ENCODE measurements around the gene LY6G6C. TPM values are rescaled to one million over a fixed set of nuclear protein-coding genes. Genes with fewer than 3 reads are reported as not detected.

Gene LY6G6C
- total and polyA plus RNA-seq, 2 of the 13 experiments (the other 11 are each of a cell fraction or from before 2014, with no cell fraction given) = 0.15 TPM; not detected in 1

DNA sequence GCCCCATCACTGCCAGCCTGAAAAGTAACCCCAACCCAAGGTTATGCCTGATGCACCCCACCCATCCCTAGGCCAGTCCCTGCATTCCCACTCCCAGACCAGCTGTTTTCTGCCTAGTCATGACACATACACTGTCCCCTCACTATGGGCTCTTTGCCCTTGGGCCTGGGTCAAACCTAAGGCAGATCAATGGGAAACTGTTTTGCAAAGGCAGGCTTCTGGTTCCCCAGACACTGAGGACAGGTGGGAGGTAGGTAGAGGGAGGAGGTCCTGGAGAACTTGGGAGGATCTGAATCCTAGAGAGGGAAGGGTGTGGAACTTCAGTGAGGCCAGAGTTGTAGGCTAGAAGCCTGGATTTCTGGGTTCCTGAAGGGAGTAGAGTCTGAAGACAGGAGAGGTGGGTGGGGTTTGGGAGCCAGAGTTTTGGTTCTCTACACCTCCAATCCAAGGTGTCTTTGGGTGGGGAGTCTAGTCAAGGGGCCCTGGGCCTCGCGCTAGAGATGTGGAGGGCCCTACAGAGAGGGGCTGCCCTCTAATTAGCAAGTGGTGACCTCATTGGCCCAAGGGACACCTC is 12.8 kb upstream of the LY6G6C start (continued):
- TF ChIP-seq, protein P1, sequence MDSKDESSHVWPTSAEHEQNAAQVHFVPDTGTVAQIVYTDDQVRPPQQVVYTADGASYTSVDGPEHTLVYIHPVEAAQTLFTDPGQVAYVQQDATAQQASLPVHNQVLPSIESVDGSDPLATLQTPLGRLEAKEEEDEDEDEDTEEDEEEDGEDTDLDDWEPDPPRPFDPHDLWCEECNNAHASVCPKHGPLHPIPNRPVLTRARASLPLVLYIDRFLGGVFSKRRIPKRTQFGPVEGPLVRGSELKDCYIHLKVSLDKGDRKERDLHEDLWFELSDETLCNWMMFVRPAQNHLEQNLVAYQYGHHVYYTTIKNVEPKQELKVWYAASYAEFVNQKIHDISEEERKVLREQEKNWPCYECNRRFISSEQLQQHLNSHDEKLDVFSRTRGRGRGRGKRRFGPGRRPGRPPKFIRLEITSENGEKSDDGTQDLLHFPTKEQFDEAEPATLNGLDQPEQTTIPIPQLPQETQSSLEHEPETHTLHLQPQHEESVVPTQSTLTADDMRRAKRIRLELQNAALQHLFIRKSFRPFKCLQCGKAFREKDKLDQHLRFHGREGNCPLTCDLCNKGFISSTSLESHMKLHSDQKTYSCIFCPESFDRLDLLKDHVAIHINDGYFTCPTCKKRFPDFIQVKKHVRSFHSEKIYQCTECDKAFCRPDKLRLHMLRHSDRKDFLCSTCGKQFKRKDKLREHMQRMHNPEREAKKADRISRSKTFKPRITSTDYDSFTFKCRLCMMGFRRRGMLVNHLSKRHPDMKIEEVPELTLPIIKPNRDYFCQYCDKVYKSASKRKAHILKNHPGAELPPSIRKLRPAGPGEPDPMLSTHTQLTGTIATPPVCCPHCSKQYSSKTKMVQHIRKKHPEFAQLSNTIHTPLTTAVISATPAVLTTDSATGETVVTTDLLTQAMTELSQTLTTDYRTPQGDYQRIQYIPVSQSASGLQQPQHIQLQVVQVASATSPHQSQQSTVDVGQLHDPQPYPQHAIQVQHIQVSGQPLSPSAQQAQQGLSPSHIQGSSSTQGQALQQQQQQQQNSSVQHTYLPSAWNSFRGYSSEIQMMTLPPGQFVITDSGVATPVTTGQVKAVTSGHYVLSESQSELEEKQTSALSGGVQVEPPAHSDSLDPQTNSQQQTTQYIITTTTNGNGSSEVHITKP (CRISPR knock-in tag; IDR thresholded peaks at IDR 0.05; ENCODE audit: low read depth) = no peak
- TF ChIP-seq, protein P2, sequence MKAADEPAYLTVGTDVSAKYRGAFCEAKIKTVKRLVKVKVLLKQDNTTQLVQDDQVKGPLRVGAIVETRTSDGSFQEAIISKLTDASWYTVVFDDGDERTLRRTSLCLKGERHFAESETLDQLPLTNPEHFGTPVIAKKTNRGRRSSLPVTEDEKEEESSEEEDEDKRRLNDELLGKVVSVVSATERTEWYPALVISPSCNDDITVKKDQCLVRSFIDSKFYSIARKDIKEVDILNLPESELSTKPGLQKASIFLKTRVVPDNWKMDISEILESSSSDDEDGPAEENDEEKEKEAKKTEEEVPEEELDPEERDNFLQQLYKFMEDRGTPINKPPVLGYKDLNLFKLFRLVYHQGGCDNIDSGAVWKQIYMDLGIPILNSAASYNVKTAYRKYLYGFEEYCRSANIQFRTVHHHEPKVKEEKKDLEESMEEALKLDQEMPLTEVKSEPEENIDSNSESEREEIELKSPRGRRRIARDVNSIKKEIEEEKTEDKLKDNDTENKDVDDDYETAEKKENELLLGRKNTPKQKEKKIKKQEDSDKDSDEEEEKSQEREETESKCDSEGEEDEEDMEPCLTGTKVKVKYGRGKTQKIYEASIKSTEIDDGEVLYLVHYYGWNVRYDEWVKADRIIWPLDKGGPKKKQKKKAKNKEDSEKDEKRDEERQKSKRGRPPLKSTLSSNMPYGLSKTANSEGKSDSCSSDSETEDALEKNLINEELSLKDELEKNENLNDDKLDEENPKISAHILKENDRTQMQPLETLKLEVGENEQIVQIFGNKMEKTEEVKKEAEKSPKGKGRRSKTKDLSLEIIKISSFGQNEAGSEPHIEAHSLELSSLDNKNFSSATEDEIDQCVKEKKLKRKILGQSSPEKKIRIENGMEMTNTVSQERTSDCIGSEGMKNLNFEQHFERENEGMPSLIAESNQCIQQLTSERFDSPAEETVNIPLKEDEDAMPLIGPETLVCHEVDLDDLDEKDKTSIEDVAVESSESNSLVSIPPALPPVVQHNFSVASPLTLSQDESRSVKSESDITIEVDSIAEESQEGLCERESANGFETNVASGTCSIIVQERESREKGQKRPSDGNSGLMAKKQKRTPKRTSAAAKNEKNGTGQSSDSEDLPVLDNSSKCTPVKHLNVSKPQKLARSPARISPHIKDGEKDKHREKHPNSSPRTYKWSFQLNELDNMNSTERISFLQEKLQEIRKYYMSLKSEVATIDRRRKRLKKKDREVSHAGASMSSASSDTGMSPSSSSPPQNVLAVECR (CRISPR knock-in tag; IDR thresholded peaks at IDR 0.05; ENCODE audit: borderline replicate concordance) = no peak
- TF ChIP-seq SRY (CRISPR knock-in tag; IDR thresholded peaks at IDR 0.05) = no peak
- TF ChIP-seq, protein P3, sequence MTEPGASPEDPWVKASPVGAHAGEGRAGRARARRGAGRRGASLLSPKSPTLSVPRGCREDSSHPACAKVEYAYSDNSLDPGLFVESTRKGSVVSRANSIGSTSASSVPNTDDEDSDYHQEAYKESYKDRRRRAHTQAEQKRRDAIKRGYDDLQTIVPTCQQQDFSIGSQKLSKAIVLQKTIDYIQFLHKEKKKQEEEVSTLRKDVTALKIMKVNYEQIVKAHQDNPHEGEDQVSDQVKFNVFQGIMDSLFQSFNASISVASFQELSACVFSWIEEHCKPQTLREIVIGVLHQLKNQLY (CRISPR knock-in tag; IDR thresholded peaks at IDR 0.05) = no peak
- TF ChIP-seq, protein P4, sequence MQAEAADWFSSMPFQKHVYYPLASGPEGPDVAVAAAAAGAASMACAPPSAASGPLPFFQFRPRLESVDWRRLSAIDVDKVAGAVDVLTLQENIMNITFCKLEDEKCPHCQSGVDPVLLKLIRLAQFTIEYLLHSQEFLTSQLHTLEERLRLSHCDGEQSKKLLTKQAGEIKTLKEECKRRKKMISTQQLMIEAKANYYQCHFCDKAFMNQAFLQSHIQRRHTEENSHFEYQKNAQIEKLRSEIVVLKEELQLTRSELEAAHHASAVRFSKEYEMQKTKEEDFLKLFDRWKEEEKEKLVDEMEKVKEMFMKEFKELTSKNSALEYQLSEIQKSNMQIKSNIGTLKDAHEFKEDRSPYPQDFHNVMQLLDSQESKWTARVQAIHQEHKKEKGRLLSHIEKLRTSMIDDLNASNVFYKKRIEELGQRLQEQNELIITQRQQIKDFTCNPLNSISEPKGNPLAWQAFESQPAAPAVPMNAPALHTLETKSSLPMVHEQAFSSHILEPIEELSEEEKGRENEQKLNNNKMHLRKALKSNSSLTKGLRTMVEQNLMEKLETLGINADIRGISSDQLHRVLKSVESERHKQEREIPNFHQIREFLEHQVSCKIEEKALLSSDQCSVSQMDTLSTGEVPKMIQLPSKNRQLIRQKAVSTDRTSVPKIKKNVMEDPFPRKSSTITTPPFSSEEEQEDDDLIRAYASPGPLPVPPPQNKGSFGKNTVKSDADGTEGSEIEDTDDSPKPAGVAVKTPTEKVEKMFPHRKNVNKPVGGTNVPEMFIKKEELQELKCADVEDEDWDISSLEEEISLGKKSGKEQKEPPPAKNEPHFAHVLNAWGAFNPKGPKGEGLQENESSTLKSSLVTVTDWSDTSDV (CRISPR knock-in tag; IDR thresholded peaks at IDR 0.05) = no peak
- TF ChIP-seq, protein P5, sequence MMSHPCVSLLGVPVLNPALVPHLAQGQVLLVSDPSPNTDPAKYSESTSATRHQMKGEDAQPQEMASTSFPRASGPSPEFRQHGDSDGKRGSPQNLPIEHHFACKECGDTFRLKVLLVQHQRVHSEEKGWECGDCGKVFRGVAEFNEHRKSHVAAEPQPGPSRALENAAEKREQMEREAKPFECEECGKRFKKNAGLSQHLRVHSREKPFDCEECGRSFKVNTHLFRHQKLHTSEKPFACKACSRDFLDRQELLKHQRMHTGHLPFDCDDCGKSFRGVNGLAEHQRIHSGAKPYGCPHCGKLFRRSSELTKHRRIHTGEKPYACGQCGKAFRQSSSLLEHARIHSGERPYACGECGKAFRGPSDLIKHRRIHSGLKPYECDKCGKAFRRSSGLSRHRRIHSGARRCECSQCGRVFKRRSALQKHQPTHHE (CRISPR knock-in tag; IDR thresholded peaks at IDR 0.05; ENCODE audit: borderline replicate concordance) = no peak
- peak; percentile 85 for TF ChIP-seq HOXD1 (CRISPR knock-in tag; IDR thresholded peaks at IDR 0.05)
- no peak for TF ChIP-seq HMG20A (CRISPR knock-in tag; IDR thresholded peaks at IDR 0.05; ENCODE audit: borderline replicate concordance)
- no peak for TF ChIP-seq PTBP1 (IDR thresholded peaks at IDR 0.05; ENCODE audit: low read depth, low read length, poor library complexity, severe bottlenecking)
- no peak for TF ChIP-seq EHMT2 (IDR thresholded peaks at IDR 0.05; ENCODE audit: borderline replicate concordance, low read depth, low read length)
- no peak for TF ChIP-seq MTF1 (CRISPR knock-in tag; IDR thresholded peaks at IDR 0.05)
- TF ChIP-seq, protein P6, sequence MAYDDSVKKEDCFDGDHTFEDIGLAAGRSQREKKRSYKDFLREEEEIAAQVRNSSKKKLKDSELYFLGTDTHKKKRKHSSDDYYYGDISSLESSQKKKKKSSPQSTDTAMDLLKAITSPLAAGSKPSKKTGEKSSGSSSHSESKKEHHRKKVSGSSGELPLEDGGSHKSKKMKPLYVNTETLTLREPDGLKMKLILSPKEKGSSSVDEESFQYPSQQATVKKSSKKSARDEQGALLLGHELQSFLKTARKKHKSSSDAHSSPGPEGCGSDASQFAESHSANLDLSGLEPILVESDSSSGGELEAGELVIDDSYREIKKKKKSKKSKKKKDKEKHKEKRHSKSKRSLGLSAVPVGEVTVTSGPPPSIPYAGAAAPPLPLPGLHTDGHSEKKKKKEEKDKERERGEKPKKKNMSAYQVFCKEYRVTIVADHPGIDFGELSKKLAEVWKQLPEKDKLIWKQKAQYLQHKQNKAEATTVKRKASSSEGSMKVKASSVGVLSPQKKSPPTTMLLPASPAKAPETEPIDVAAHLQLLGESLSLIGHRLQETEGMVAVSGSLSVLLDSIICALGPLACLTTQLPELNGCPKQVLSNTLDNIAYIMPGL (CRISPR knock-in tag; IDR thresholded peaks at IDR 0.05; ENCODE audit: borderline replicate concordance in 1 of 2, low read depth in 1 of 2) = no peak

Measured in HepG2 (cell line).